HEK293 (cell line): Measurements from ENCODE around the gene PFAS.

Source experiments
- HOXD13 ChIP-seq: sonication (generic); formaldehyde crosslinking; IDR thresholded peaks from 2 replicates; pipeline ENCODE4 v1.8.0; 2022; ENCODE audit warnings: missing genetic modification reagents, borderline replicate concordance
- IKZF3 ChIP-seq: fragments of 450-650 bp; IDR thresholded peaks from 2 replicates; pipeline ENCODE4 v1.5.0; 2018; ENCODE audit warnings: missing biosample characterization, mild to moderate bottlenecking, missing genetic modification characterization, moderate library complexity
- KLF10 ChIP-seq: fragments of 450-650 bp; IDR thresholded peaks from 2 replicates; pipeline ENCODE4 v1.5.1; 2018; ENCODE audit warnings: missing biosample characterization, mild to moderate bottlenecking, missing genetic modification characterization
- MEIS1 ChIP-seq: sonication (generic); formaldehyde crosslinking; IDR thresholded peaks from 2 replicates; pipeline ENCODE4 v1.8.1; 2022; ENCODE audit warnings: missing genetic modification reagents, mild to moderate bottlenecking, borderline replicate concordance
- OVOL3 ChIP-seq: fragments of 450-650 bp; formaldehyde crosslinking; IDR thresholded peaks from 2 replicates; pipeline ENCODE4 v1.5.1; 2016; ENCODE audit warnings: missing biosample characterization, missing genetic modification characterization
- TRIM28 ChIP-seq: IDR thresholded peaks from 2 replicates; pipeline ENCODE4 v1.6.1; 2011; ENCODE audit warnings: low read length, control low read depth, borderline replicate concordance
- ZBTB7A ChIP-seq: fragments of 450-650 bp; formaldehyde crosslinking; IDR thresholded peaks from 2 replicates; pipeline ENCODE4 v1.5.1; 2016; ENCODE audit warnings: low read depth, missing biosample characterization, missing genetic modification characterization
- ZEB2 ChIP-seq: fragments of 450-650 bp; formaldehyde crosslinking; IDR thresholded peaks from 2 replicates; pipeline ENCODE4 v1.5.1; 2016; ENCODE audit warnings: missing biosample characterization, missing genetic modification characterization
- ZFP41 ChIP-seq: fragments of 450-650 bp; formaldehyde crosslinking; IDR thresholded peaks from 2 replicates; pipeline ENCODE4 v1.5.1; 2016; ENCODE audit warnings: missing biosample characterization, missing genetic modification characterization, borderline replicate concordance
- ZNF121 ChIP-seq: fragments of 450-650 bp; formaldehyde crosslinking; IDR thresholded peaks from 2 replicates; pipeline ENCODE4 v1.5.1; 2016; ENCODE audit warnings: missing biosample characterization, missing genetic modification characterization
- ZNF138 ChIP-seq: fragments of 450-650 bp; formaldehyde crosslinking; IDR thresholded peaks from 2 replicates; pipeline ENCODE4 v1.5.1; 2016; ENCODE audit warnings: missing biosample characterization, missing genetic modification characterization, borderline replicate concordance
- ZNF202 ChIP-seq: fragments of 450-650 bp; formaldehyde crosslinking; IDR thresholded peaks from 2 replicates; pipeline ENCODE4 v1.5.1; 2016; ENCODE audit warnings: missing biosample characterization, missing genetic modification characterization, borderline replicate concordance
- ZNF266 ChIP-seq: fragments of 450-650 bp; formaldehyde crosslinking; IDR thresholded peaks from 2 replicates; pipeline ENCODE4 v1.5.1; 2016; ENCODE audit warnings: missing biosample characterization, missing genetic modification characterization, low read depth
- ZNF324 ChIP-seq: fragments of 450-650 bp; formaldehyde crosslinking; IDR thresholded peaks from 2 replicates; pipeline ENCODE4 v1.5.1; 2016; ENCODE audit warnings: missing biosample characterization, missing genetic modification characterization
- ZNF341 ChIP-seq: fragments of 450-650 bp; formaldehyde crosslinking; IDR thresholded peaks from 2 replicates; pipeline ENCODE4; 2016; ENCODE audit warnings: low read depth, missing biosample characterization, missing genetic modification characterization
- ZNF658 ChIP-seq: fragments of 450-650 bp; formaldehyde crosslinking; IDR thresholded peaks from 2 replicates; pipeline ENCODE4; 2016; ENCODE audit warnings: missing biosample characterization, missing genetic modification characterization
- ZNF664 ChIP-seq: fragments of 450-650 bp; formaldehyde crosslinking; IDR thresholded peaks from 2 replicates; pipeline ENCODE4 v1.5.1; 2016; ENCODE audit warnings: missing biosample characterization, missing genetic modification characterization
- ZNF837 ChIP-seq: fragments of 450-650 bp; formaldehyde crosslinking; IDR thresholded peaks from 2 replicates; pipeline ENCODE4 v1.5.1; 2016; ENCODE audit warnings: missing biosample characterization, missing genetic modification characterization
- TF ChIP-seq, protein P1 (sequence below): fragments of 450-650 bp; formaldehyde crosslinking; IDR thresholded peaks from 2 replicates; pipeline ENCODE4 v1.5.1; 2017; ENCODE audit warnings: missing biosample characterization, missing genetic modification characterization
- TF ChIP-seq, protein P2 (sequence below): fragments of 450-650 bp; formaldehyde crosslinking; IDR thresholded peaks from 2 replicates; pipeline ENCODE4 v1.5.1; 2016; ENCODE audit warnings: missing biosample characterization, missing genetic modification characterization, low read depth
- TF ChIP-seq, protein P3 (sequence below): fragments of 450-650 bp; formaldehyde crosslinking; IDR thresholded peaks from 2 replicates; pipeline ENCODE4 v1.5.1; 2016; ENCODE audit warnings: missing biosample characterization, missing genetic modification characterization
- TF ChIP-seq, protein P4 (sequence below): fragments of 450-650 bp; formaldehyde crosslinking; IDR thresholded peaks from 2 replicates; pipeline ENCODE4 v1.5.1; 2017; ENCODE audit warnings: missing biosample characterization, missing genetic modification characterization
- TF ChIP-seq, protein P5 (sequence below): fragments of 450-650 bp; formaldehyde crosslinking; IDR thresholded peaks from 2 replicates; pipeline ENCODE4 v1.5.1; 2016; ENCODE audit warnings: missing biosample characterization, missing genetic modification characterization
- TF ChIP-seq, protein P6 (sequence below): IDR thresholded peaks from 2 replicates; pipeline ENCODE4 v1.6.1; 2011; ENCODE audit warnings: mild to moderate bottlenecking, low read depth, low read length, borderline replicate concordance
- TF ChIP-seq, protein P7 (sequence below): fragments of 450-650 bp; formaldehyde crosslinking; IDR thresholded peaks from 2 replicates; pipeline ENCODE4 v1.5.1; 2016; ENCODE audit warnings: missing biosample characterization, missing genetic modification characterization

PFAS gene

DNA sequence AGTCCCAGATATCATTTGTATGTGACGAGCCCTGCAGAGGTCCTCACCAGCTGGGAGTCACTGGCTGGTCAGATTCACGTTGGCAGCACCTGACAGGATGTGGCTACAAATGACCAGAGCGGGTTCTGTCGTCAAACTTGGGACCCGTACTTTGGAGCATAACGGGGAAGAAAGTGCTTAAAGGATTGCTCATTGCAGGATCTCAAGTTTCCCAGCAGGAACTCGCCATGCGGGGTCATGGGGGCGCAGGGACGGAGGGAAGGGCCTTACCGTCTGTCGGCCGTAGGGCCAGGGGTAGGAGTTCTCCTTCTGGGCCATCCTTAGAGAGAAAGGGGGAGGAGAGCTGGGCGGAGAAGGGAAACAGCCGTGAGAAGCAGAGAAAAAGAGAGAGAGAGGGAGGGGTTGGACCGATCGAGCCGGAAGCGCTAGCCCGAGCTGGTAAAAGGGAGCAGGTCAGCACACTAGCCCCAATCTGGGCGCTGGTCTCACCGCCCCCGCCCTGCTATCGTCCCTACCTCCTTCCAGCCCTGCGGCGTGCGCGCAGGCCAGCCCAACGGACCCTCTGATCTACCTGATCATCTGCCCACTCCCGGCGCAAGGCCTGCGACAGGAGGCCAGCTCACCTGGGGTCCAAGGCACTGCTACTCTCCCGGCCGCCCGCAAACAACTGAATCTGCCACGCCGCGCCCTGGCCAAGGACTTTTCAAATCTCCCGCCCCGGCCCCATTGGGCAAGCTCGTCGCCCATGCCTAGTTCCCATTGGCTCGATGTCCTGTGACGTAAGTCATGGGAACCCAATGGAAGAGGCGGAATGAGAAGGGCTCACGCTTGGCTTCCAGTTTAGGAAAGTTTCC is 39.0 kb upstream of the PFAS start, which contains the start of gene AURKB (continued):
- TF ChIP-seq, protein P1, sequence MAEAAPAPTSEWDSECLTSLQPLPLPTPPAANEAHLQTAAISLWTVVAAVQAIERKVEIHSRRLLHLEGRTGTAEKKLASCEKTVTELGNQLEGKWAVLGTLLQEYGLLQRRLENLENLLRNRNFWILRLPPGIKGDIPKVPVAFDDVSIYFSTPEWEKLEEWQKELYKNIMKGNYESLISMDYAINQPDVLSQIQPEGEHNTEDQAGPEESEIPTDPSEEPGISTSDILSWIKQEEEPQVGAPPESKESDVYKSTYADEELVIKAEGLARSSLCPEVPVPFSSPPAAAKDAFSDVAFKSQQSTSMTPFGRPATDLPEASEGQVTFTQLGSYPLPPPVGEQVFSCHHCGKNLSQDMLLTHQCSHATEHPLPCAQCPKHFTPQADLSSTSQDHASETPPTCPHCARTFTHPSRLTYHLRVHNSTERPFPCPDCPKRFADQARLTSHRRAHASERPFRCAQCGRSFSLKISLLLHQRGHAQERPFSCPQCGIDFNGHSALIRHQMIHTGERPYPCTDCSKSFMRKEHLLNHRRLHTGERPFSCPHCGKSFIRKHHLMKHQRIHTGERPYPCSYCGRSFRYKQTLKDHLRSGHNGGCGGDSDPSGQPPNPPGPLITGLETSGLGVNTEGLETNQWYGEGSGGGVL, result peak; percentile 28; the same call in 1 of the 2 replicates
- TF ChIP-seq ZNF341 (peak; percentile 68), ZNF202 (no peak), IKZF3 (tag by site-specific recombination) (peak; percentile 54; the same call in 1 of the 2 replicates), ZNF658 (tag by site-specific recombination) (no peak), ZNF837 (no peak), MEIS1 (no peak), OVOL3 (tag by site-specific recombination) (0 out of 2 replicates have a peak, but pooled peaks have one; percentile 23), ZNF138 (tag by site-specific recombination) (0 out of 2 replicates have a peak, but pooled peaks have one; percentile 62), ZEB2 (tag by site-specific recombination) (peak; percentile 78; the same call in 1 of the 2 replicates), ZNF121 (tag by site-specific recombination) (no peak), HOXD13 (no peak), KLF10 (tag by site-specific recombination) (peak; percentile 71; the same call in 1 of the 2 replicates), TRIM28 (no peak), ZBTB7A (peak; percentile 63; the same call in 1 of the 2 replicates), ZNF324 (peak; percentile 65), ZFP41 (tag by site-specific recombination) (no peak), ZNF664 (tag by site-specific recombination) (no peak), ZNF266 (tag by site-specific recombination) (0 out of 2 replicates have a peak, but pooled peaks have one; percentile 5)
- TF ChIP-seq, protein P2, sequence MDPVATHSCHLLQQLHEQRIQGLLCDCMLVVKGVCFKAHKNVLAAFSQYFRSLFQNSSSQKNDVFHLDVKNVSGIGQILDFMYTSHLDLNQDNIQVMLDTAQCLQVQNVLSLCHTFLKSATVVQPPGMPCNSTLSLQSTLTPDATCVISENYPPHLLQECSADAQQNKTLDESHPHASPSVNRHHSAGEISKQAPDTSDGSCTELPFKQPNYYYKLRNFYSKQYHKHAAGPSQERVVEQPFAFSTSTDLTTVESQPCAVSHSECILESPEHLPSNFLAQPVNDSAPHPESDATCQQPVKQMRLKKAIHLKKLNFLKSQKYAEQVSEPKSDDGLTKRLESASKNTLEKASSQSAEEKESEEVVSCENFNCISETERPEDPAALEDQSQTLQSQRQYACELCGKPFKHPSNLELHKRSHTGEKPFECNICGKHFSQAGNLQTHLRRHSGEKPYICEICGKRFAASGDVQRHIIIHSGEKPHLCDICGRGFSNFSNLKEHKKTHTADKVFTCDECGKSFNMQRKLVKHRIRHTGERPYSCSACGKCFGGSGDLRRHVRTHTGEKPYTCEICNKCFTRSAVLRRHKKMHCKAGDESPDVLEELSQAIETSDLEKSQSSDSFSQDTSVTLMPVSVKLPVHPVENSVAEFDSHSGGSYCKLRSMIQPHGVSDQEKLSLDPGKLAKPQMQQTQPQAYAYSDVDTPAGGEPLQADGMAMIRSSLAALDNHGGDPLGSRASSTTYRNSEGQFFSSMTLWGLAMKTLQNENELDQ, result no peak
- TF ChIP-seq, protein P3, sequence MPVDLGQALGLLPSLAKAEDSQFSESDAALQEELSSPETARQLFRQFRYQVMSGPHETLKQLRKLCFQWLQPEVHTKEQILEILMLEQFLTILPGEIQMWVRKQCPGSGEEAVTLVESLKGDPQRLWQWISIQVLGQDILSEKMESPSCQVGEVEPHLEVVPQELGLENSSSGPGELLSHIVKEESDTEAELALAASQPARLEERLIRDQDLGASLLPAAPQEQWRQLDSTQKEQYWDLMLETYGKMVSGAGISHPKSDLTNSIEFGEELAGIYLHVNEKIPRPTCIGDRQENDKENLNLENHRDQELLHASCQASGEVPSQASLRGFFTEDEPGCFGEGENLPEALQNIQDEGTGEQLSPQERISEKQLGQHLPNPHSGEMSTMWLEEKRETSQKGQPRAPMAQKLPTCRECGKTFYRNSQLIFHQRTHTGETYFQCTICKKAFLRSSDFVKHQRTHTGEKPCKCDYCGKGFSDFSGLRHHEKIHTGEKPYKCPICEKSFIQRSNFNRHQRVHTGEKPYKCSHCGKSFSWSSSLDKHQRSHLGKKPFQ (tag by site-specific recombination), result 0 out of 2 replicates have a peak, but pooled peaks have one; percentile 53
- TF ChIP-seq, protein P4, sequence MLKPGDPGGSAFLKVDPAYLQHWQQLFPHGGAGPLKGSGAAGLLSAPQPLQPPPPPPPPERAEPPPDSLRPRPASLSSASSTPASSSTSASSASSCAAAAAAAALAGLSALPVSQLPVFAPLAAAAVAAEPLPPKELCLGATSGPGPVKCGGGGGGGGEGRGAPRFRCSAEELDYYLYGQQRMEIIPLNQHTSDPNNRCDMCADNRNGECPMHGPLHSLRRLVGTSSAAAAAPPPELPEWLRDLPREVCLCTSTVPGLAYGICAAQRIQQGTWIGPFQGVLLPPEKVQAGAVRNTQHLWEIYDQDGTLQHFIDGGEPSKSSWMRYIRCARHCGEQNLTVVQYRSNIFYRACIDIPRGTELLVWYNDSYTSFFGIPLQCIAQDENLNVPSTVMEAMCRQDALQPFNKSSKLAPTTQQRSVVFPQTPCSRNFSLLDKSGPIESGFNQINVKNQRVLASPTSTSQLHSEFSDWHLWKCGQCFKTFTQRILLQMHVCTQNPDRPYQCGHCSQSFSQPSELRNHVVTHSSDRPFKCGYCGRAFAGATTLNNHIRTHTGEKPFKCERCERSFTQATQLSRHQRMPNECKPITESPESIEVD (tag by site-specific recombination), result no peak
- TF ChIP-seq, protein P5, sequence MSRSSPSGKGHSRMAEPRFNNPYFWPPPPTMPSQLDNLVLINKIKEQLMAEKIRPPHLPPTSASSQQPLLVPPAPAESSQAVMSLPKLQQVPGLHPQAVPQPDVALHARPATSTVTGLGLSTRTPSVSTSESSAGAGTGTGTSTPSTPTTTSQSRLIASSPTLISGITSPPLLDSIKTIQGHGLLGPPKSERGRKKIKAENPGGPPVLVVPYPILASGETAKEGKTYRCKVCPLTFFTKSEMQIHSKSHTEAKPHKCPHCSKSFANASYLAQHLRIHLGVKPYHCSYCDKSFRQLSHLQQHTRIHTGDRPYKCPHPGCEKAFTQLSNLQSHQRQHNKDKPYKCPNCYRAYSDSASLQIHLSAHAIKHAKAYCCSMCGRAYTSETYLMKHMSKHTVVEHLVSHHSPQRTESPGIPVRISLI (tag by site-specific recombination), result no peak
- TF ChIP-seq, protein P6, sequence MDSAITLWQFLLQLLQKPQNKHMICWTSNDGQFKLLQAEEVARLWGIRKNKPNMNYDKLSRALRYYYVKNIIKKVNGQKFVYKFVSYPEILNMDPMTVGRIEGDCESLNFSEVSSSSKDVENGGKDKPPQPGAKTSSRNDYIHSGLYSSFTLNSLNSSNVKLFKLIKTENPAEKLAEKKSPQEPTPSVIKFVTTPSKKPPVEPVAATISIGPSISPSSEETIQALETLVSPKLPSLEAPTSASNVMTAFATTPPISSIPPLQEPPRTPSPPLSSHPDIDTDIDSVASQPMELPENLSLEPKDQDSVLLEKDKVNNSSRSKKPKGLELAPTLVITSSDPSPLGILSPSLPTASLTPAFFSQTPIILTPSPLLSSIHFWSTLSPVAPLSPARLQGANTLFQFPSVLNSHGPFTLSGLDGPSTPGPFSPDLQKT, result no peak
- TF ChIP-seq, protein P7, sequence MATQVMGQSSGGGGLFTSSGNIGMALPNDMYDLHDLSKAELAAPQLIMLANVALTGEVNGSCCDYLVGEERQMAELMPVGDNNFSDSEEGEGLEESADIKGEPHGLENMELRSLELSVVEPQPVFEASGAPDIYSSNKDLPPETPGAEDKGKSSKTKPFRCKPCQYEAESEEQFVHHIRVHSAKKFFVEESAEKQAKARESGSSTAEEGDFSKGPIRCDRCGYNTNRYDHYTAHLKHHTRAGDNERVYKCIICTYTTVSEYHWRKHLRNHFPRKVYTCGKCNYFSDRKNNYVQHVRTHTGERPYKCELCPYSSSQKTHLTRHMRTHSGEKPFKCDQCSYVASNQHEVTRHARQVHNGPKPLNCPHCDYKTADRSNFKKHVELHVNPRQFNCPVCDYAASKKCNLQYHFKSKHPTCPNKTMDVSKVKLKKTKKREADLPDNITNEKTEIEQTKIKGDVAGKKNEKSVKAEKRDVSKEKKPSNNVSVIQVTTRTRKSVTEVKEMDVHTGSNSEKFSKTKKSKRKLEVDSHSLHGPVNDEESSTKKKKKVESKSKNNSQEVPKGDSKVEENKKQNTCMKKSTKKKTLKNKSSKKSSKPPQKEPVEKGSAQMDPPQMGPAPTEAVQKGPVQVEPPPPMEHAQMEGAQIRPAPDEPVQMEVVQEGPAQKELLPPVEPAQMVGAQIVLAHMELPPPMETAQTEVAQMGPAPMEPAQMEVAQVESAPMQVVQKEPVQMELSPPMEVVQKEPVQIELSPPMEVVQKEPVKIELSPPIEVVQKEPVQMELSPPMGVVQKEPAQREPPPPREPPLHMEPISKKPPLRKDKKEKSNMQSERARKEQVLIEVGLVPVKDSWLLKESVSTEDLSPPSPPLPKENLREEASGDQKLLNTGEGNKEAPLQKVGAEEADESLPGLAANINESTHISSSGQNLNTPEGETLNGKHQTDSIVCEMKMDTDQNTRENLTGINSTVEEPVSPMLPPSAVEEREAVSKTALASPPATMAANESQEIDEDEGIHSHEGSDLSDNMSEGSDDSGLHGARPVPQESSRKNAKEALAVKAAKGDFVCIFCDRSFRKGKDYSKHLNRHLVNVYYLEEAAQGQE (tag by site-specific recombination), result peak; percentile 64; the same call in 1 of the 2 replicates
